Heart left ventricle (tissue), 16 donors: Measurements from ENCODE around the gene SEC11C. TPM values are rescaled to one million over a fixed set of nuclear protein-coding genes. Genes with fewer than 3 reads are reported as not detected.

Experiments used
- ATAC-seq, 4 donors: fragments of 200-7000 bp; cut with Tn5 transposase; one replicate each; pipeline ENCODE4 v1.9.1; 2020 to 2022; ENCODE audit warnings: moderate library complexity in 4 of 4, mild to moderate bottlenecking in 3 of 4, moderate number of reproducible peaks in 1 of 4
- DNase-seq, 5 donors: peaks; one replicate each; pipeline ENCODE4 v3.0.0-alpha.2; 2020
- H3K27ac ChIP-seq, 12 donors: fragments of 200-600 bp; sonication (generic) in 4 of 12; one replicate each; pipeline versions ENCODE4 v1.5.0 to v1.8.0; 2016 to 2022; ENCODE audit warnings: mild to moderate bottlenecking in 2 of 12
- H3K27me3 ChIP-seq, 9 donors: fragments of 200-600 bp; sonication (generic) in 2 of 9; one replicate each; pipeline versions ENCODE4 v1.5.1 to v1.8.0; 2016 to 2022; ENCODE audit warnings: mild to moderate bottlenecking in 3 of 9
- H3K36me3 ChIP-seq, 9 donors: fragments of 200-600 bp; sonication (generic) in 2 of 9; one replicate each; pipeline versions ENCODE4 v1.5.0 to v1.8.0; 2018 to 2022; ENCODE audit warnings: mild to moderate bottlenecking in 2 of 9
- H3K4me1 ChIP-seq, 12 donors: fragments of 200-600 bp; sonication (generic) in 4 of 12; one replicate each; pipeline versions ENCODE4 v1.5.0 to v1.8.0; 2016 to 2022; ENCODE audit warnings: mild to moderate bottlenecking in 3 of 12
- H3K4me3 ChIP-seq, 12 donors: fragments of 200-600 bp; sonication (generic) in 4 of 12; one replicate each; pipeline versions ENCODE4 v1.5.0 to v1.8.0; 2017 to 2022; ENCODE audit warnings: mild to moderate bottlenecking in 9 of 12, moderate library complexity in 4 of 12
- H3K9me3 ChIP-seq, 12 donors: fragments of 200-600 bp; sonication (generic) in 4 of 12; one replicate each; pipeline versions ENCODE4 v1.5.0 to v1.8.0; 2016 to 2022; ENCODE audit warnings: mild to moderate bottlenecking in 1 of 12
- CTCF ChIP-seq, 12 donors: fragments of 200-600 bp; sonication (generic) in 4 of 12; IDR thresholded peaks; one replicate each; pipeline versions ENCODE4 v1.5.0 to v1.8.0; 2018 to 2022; ENCODE audit warnings: antibody characterized with exemption in 12 of 12, mild to moderate bottlenecking in 5 of 12
- POLR2A ChIP-seq, 2 donors: fragments of 450-650 bp; IDR thresholded peaks; one replicate each; pipeline ENCODE4 v1.6.1; 2017; ENCODE audit warnings: antibody characterized with exemption in 2 of 2, mild to moderate bottlenecking in 2 of 2, moderate library complexity in 2 of 2
- WGBS, 4 donors: extraction: QIAGEN DNeasy Blood & Tissue Kit in 2 of 4; methylation state at CpG; one replicate each; pipeline versions ENCODE4 v1.1.5 to v1.1.7; 2013 to 2018; 5-methylcytosine and 5-hydroxymethylcytosine counted together
- intact Hi-C, 10 donors: fragments of 100-400 bp; cut with DNase I; formaldehyde crosslinking; loops; one replicate each; pipeline versions ENCODE4 v1.11.1 to v1.14.2; 2022
- polyA plus RNA-seq, 2 donors: library from polyadenylated mRNA; stranded (reverse); fragments of 200-250 nt; gene quantifications; one replicate each; pipeline ENCODE4 v1.2.3, GENCODE V29; 2013
- total RNA-seq, 9 donors: library from RNA; depleted of rRNA in 2 of 9; stranded (reverse); fragments of >200 nt in 2 of 9; fragmentation: NEBNext Ultra II Directional in 3 of 9; extraction: Animal tissue kit (Norgen Biotek cat#: 25700) in 3 of 9; gene quantifications; one replicate each; pipeline versions ENCODE4 v1.1.0 to v1.2.4, GENCODE V29; 2016 to 2023
- donor health status: ischemic (EF 13 %, LVEDD 7.1; RV severe dilation, severe dysfunction).
- donor health status: healthy with polysubstance abuse.
- donor health status: DM: no; HTN: yes; CAD: no.
- donor health status: DM: no; HTN: no; CAD: no.
- donor health status: ischemic (EF 25% LVEDD 6.9; RV normal size, moderate dysfunction).
- donor health status: ischemic (EF 25% LVEDD 5.7; RV mildly dilated, moderate dysfunction).
- donor health status: healthy.
- donor health status: DM: yes; HTN: yes; CAD: no.
- donor health status: ischemic (EF 35%, LVEDD 5.7; RV mildly dilated, moderate dysfunction).
- donor health status: nonischemic (EF 11% LVEDD 7.7; RV severe dilation, severe dysfunction).
- donor health status: DM: yes; HTN: yes; CAD: no.
- donor health status: PGD.
- donor health status: ischemic (EF 29% LVEDD 5.4; RV normal size, mild dysfunction).
- donor health status: nonischemic (EF 23%, LVEDD 6.1; RV moderate dilation, normal function).

SEC11C gene
- total and polyA plus RNA-seq, 11 donors: 10.2 to 73.9 (median 18.1) TPM

GRCh38 chr18:59197636-59198035 is 58.0 kb downstream of the SEC11C start:
- intact Hi-C loops: loop anchor here in 1 of 10 donors (10.0 kb wide), 1 partner anchor 93 kb away; no protein-coding TSS in a partner anchor
- Histone ChIP-seq H3K9me3 (no peaks in the 10 kb centered on the region), H3K36me3 (no peaks in the 10 kb centered on the region), H3K4me3 (no peak overlapping the region), H3K4me1 (no peaks in the 10 kb centered on the region), H3K27ac (no peak overlapping the region), H3K27me3 (peaks cover 0 to 13% (median 0%) of the 10 kb centered on the region in 9 donors)
- ATAC-seq: no peak
- 53 to 69% (median 58%) methylated on average over 2 of the region's 2 CpGs for WGBS, 4 donors
- TF ChIP-seq CTCF (IDR thresholded peaks at IDR 0.05) (no peak), POLR2A (IDR thresholded peaks at IDR 0.05) (no peak)
- no peak for DNase-seq

GRCh38 chr18:59198215-59198614 is 58.5 kb downstream of the SEC11C start:
- H3K27me3 ChIP-seq: peaks cover 0 to 13% (median 0%) of the 10 kb centered on the region in 9 donors
- no peak for DNase-seq
- H3K4me1 ChIP-seq: no peaks in the 10 kb centered on the region
- no peak for ATAC-seq
- TF ChIP-seq POLR2A (IDR thresholded peaks at IDR 0.05) (no peak), CTCF (IDR thresholded peaks at IDR 0.05) (no peak)
- intact Hi-C loops: loop anchor here in 1 of 10 donors (10.0 kb wide), 1 partner anchor 93 kb away; no protein-coding TSS in a partner anchor
- no peak overlapping the region for H3K4me3 ChIP-seq
- H3K27ac ChIP-seq: no peak overlapping the region
- no peaks in the 10 kb centered on the region for H3K9me3 ChIP-seq
- 79 to 86% (median 80%) methylated on average over 6 of the region's 6 CpGs for WGBS, 4 donors
- H3K36me3 ChIP-seq: no peaks in the 10 kb centered on the region

GRCh38 chr18:59200787-59201186 is 61.1 kb downstream of the SEC11C start:
- ATAC-seq (no peak), DNase-seq (no peak)
- Histone ChIP-seq H3K4me1 (no peaks in the 10 kb centered on the region), H3K36me3 (no peaks in the 10 kb centered on the region), H3K4me3 (no peak overlapping the region), H3K27ac (no peak overlapping the region), H3K27me3 (peaks cover 0 to 13% (median 0%) of the 10 kb centered on the region in 9 donors), H3K9me3 (no peaks in the 10 kb centered on the region)
- 64 to 77% (median 68%) methylated on average over 3 of the region's 3 CpGs for WGBS, 4 donors
- no peak for TF ChIP-seq POLR2A (IDR thresholded peaks at IDR 0.05)
- TF ChIP-seq CTCF (IDR thresholded peaks at IDR 0.05): no peak
- intact Hi-C loops: no loop called here

GRCh38 chr18:59202258-59202820 is 62.7 kb downstream of the SEC11C start:
- ATAC-seq (no peak), DNase-seq (no peak)
- no peaks in the 10 kb centered on the region for H3K9me3 ChIP-seq
- no peaks in the 10 kb centered on the region for H3K36me3 ChIP-seq
- H3K4me1 ChIP-seq: no peaks in the 10 kb centered on the region
- peaks cover 0 to 17% (median 0%) of the 10 kb centered on the region in 9 donors for H3K27me3 ChIP-seq
- intact Hi-C loops: no loop called here
- no peak overlapping the region for H3K4me3 ChIP-seq
- H3K27ac ChIP-seq: no peak overlapping the region
- TF ChIP-seq POLR2A (IDR thresholded peaks at IDR 0.05) (no peak), CTCF (IDR thresholded peaks at IDR 0.05) (no peak)
